Uterus (tissue), 2 donors: Measurements from ENCODE around the gene HOXA9.

Experiments
- POLR2A ChIP-seq, 2 donors: fragments of 450-650 bp; IDR thresholded peaks; one replicate each; pipeline ENCODE4 v1.6.1; 2016; ENCODE audit warnings: antibody characterized with exemption in 2 of 2, mild to moderate bottlenecking in 1 of 2, moderate library complexity in 1 of 2
- TF ChIP-seq, protein P1 (sequence below), 4 experiments: fragments of 200-600 bp in 2 of 4; fragments of 450-650 bp in 2 of 4; sonication (generic) in 2 of 4; IDR thresholded peaks; one replicate each; pipeline ENCODE4 v1.5.1; 2016 to 2019; ENCODE audit warnings: antibody characterized with exemption in 4 of 4, mild to moderate bottlenecking in 2 of 4, moderate library complexity in 1 of 4

- TF ChIP-seq, protein P1, sequence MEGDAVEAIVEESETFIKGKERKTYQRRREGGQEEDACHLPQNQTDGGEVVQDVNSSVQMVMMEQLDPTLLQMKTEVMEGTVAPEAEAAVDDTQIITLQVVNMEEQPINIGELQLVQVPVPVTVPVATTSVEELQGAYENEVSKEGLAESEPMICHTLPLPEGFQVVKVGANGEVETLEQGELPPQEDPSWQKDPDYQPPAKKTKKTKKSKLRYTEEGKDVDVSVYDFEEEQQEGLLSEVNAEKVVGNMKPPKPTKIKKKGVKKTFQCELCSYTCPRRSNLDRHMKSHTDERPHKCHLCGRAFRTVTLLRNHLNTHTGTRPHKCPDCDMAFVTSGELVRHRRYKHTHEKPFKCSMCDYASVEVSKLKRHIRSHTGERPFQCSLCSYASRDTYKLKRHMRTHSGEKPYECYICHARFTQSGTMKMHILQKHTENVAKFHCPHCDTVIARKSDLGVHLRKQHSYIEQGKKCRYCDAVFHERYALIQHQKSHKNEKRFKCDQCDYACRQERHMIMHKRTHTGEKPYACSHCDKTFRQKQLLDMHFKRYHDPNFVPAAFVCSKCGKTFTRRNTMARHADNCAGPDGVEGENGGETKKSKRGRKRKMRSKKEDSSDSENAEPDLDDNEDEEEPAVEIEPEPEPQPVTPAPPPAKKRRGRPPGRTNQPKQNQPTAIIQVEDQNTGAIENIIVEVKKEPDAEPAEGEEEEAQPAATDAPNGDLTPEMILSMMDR (IDR thresholded peaks at IDR 0.05): no peak
- no peak for TF ChIP-seq POLR2A (IDR thresholded peaks at IDR 0.05)
Observed at GRCh38 chr7:27204851-27205322, 39.5 kb upstream of the HOXA9 start.
